IMR-90 (cell line): ENCODE measurements around the gene CCL15.

ENCODE experiments used
- CEBPB ChIP-seq: IDR thresholded peaks from 2 replicates; pipeline ENCODE4 v1.6.1; 2012; ENCODE audit warnings: low read depth, low read length, improper control_type of control experiment
- FOS ChIP-seq: fragments of 150-350 bp; IDR thresholded peaks from 2 replicates; pipeline ENCODE4 v1.6.1; 2016; ENCODE audit warnings: low read depth, low read length
- POLR2A ChIP-seq: IDR thresholded peaks from 2 replicates; pipeline ENCODE4 v1.6.1; 2012; ENCODE audit warnings: mild to moderate bottlenecking, low read depth, low read length
- RFX5 ChIP-seq: IDR thresholded peaks from 2 replicates; pipeline ENCODE4 v1.8.0; 2012; ENCODE audit warnings: low read depth, mild to moderate bottlenecking, low read length, moderate library complexity
- SMC3 ChIP-seq: fragments of 150-350 bp; IDR thresholded peaks from 2 replicates; pipeline ENCODE4 v1.6.1; 2016; ENCODE audit warnings: low read depth, mild to moderate bottlenecking, antibody characterized with exemption, low read length, moderate library complexity
- TF ChIP-seq, protein P1 (sequence below): conservative IDR thresholded peaks from 2 replicates; pipeline ENCODE4 v1.5.1; 2012; ENCODE audit warnings: mild to moderate bottlenecking, low read depth, low read length, improper control_type of control experiment
- TF ChIP-seq, protein P2 (sequence below): fragments of 150-350 bp; IDR thresholded peaks from 2 replicates; pipeline ENCODE4 v1.6.1; 2016; ENCODE audit warnings: low read depth, mild to moderate bottlenecking, low read length, moderate library complexity, borderline replicate concordance

DNA sequence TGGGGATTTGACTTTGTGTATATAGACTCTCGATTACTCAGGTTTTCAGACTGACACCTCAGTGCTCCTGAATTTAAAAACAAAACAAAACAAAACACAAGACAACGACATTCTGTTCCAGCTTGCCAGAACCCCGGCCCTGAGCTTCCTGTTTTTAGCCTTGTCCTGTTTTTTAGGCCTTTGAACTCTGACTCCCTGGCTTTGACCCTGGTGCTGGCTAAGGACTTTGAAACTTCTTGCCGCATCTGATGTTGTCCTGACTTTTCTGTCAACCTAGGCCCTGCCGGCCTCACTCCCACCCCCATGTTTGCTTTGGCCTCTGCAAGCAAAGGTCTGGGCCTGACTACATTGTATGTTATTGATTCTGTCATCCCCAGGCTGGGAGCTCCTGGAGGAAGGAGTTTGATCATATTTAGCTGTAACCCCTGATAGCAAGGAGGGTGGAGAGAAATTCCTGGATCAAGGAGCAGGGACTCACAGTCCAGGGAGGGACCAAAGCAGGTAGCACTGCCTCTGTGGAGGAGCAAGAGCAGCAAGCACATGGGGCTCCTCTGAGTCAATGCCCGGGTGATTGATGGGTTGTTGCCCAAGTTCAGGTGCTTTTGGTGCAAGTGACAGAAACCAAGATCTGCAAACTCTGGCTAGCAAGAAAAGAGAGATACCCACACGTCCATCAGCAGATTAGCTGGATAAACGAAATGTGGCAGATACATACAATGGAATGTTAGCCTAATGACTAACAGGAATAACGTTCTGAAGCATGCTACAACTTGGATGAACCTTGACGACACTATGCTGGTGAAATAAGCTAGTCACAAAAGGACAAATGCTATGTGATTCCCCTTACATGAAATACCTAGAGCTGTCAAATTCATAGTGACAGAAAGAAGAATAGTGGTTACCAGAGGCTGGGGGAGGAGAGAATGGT, 27.8 kb downstream of the CCL15 start:
- TF ChIP-seq CEBPB = no peak
- TF ChIP-seq, protein P1, sequence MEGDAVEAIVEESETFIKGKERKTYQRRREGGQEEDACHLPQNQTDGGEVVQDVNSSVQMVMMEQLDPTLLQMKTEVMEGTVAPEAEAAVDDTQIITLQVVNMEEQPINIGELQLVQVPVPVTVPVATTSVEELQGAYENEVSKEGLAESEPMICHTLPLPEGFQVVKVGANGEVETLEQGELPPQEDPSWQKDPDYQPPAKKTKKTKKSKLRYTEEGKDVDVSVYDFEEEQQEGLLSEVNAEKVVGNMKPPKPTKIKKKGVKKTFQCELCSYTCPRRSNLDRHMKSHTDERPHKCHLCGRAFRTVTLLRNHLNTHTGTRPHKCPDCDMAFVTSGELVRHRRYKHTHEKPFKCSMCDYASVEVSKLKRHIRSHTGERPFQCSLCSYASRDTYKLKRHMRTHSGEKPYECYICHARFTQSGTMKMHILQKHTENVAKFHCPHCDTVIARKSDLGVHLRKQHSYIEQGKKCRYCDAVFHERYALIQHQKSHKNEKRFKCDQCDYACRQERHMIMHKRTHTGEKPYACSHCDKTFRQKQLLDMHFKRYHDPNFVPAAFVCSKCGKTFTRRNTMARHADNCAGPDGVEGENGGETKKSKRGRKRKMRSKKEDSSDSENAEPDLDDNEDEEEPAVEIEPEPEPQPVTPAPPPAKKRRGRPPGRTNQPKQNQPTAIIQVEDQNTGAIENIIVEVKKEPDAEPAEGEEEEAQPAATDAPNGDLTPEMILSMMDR = no peak
- TF ChIP-seq POLR2A = no peak
- TF ChIP-seq RFX5 = no peak
- TF ChIP-seq FOS = no peak
- TF ChIP-seq SMC3 = no peak
- TF ChIP-seq, protein P2, sequence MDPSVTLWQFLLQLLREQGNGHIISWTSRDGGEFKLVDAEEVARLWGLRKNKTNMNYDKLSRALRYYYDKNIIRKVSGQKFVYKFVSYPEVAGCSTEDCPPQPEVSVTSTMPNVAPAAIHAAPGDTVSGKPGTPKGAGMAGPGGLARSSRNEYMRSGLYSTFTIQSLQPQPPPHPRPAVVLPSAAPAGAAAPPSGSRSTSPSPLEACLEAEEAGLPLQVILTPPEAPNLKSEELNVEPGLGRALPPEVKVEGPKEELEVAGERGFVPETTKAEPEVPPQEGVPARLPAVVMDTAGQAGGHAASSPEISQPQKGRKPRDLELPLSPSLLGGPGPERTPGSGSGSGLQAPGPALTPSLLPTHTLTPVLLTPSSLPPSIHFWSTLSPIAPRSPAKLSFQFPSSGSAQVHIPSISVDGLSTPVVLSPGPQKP = no peak
